RPMI8226 (cell line): ENCODE measurements around the gene ISLR2.
A peak's percentile ranks its signal among the peaks of the same experiment; 100 is the strongest.
"Not testable (repeated sequence)": the region's sequence is repeated elsewhere in the genome, so short reads cannot be mapped to it uniquely, and the experiment has no call there.

Experiments
- DNase-seq: peaks from one replicate; pipeline ENCODE4 v3.0.0-alpha.2; 2015

Gene ISLR2, protein sequence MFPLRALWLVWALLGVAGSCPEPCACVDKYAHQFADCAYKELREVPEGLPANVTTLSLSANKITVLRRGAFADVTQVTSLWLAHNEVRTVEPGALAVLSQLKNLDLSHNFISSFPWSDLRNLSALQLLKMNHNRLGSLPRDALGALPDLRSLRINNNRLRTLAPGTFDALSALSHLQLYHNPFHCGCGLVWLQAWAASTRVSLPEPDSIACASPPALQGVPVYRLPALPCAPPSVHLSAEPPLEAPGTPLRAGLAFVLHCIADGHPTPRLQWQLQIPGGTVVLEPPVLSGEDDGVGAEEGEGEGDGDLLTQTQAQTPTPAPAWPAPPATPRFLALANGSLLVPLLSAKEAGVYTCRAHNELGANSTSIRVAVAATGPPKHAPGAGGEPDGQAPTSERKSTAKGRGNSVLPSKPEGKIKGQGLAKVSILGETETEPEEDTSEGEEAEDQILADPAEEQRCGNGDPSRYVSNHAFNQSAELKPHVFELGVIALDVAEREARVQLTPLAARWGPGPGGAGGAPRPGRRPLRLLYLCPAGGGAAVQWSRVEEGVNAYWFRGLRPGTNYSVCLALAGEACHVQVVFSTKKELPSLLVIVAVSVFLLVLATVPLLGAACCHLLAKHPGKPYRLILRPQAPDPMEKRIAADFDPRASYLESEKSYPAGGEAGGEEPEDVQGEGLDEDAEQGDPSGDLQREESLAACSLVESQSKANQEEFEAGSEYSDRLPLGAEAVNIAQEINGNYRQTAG

DNA sequence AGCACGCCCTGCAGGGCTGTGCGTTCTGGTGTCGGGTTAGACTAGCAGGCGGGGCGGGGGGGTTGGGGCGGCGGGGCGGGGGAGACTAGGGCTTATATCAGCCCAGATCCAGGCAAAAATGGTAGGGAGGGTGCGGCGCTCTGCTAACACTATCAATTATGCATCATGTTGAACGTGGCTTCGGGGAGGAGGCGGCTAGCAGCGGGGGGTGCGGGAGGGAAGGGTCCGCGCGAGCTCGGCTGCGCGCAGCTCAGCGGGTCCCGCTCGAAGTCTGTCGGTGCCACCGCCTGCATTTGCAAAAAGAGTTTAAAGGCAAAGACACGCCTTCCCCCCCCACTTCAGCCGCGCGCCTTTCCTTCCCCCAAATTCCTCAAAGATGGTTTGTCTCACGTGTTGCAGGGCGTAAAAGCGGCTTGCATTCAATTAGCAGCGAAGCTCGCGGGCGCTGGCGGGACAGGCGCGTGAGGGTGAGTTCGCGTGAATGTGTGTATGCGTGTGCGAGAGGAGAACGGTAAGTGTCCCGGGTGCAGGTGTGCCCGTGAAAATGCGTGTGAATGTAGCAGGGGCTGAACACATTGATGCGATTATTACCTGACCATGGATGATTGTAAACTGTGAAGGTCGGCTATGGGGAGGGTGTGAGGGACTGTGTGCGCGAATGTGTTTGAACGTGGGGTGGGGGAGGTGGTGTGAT lies at the start of gene ISLR2:
TSS of gene ISLR2 (plus strand) at position 432 of the 694 bp plus-strand sequence. CDS start 2,169 bp downstream, outside the sequence.
- DNase-seq = no peak

DNA sequence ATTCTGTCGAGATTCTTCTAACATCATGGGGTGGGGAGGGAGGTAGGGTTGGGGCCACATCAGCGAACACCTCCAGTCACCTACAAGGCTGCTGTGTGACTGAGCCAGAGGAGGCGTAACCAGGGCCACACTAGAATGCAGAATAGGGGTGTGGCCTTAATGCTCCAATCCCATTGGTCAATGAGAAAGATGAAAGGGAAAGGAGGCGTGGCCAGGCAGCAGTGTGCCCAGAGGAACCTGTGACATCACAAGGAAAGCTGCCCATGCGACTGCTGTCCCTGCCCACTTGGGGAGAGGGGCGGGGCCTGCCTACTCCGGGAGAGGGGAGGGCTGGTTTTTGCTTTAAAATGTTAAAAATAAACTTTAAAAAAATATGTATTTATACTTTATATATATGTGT lies 47.9 kb upstream of the ISLR2 start, which contains the start of gene GOLGA6A:
TSS of gene GOLGA6A (minus strand) at position 101 of the 400 bp plus-strand sequence. CDS start at position 60, 41 bp downstream.
- not testable (repeated sequence) for DNase-seq

DNA sequence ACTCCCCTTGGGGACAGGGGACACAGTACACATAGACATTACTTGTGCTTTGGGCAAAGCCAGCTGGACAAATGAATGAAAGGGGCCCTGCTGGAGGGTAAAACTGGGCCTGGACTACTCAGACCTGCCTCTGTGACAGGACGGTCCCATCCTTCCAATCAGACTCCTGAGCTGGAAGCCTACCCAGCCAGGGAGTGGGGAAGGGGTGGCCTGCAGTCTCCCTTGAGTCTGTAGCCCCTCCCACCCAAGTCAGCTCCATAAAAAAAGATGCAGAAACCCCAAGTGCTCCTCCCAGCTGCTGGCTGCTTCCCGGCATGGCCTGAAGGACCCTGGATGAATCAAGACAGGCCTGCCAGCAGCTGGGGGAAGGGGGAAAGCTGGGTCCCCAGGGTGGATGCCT lies 35.8 kb upstream of the ISLR2 start:
- not testable (repeated sequence) for DNase-seq

DNA sequence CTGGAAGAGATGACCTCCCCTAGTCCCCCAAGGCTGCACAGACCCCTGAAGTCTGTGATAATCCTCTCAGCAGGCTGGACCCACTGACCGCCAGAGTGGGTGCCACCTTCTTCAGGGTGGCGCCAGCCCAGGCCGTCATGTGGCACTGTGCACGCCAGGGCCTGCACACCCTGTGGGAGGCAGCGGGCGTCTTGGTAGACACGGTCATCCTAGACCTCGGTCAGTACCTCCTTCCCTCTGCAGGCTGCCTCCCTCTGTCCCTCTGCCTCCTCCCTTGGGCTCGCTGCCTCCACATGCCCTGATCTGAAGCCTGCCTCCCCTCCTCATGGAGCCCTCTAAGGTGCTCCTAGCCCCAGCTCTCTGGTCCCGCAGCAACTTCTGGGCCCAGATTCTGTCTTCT lies 34.8 kb upstream of the ISLR2 start:
- DNase-seq = not testable (repeated sequence)

DNA sequence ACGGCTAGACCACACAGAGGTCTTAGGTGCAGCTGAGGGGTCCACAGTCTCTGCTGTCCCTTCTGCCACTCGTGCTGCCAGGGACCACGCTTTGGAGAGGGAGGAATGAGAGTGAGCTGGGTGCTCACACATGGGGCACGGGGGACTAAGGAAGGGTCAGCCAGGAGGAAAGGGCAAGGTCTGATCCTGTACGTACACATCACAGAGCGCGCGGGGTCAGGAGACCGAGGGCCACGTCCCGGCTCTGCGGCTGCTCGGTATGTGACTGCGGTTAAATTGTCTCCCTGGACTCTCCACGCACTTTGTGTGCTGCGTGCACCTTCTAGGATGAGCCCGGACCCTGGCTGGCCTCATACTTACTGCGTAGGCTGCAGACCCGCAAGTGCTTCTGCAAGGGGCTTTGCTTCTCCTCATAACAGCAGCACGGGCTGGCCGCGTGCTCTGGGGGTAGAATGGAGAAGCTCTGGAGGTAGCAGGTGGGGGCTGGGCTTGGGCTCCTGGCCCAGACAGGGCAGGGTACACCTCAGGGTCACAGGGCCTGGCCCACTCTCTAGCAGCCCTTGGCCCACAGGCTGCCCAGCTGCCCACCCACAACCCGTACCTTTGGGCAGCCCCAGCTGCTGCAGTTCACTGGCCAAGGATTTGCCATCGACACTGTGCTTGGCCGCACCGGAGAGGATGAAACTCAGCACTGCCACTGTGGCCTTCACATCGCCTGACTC lies 33.5 kb upstream of the ISLR2 start:
- not testable (repeated sequence) for DNase-seq

DNA sequence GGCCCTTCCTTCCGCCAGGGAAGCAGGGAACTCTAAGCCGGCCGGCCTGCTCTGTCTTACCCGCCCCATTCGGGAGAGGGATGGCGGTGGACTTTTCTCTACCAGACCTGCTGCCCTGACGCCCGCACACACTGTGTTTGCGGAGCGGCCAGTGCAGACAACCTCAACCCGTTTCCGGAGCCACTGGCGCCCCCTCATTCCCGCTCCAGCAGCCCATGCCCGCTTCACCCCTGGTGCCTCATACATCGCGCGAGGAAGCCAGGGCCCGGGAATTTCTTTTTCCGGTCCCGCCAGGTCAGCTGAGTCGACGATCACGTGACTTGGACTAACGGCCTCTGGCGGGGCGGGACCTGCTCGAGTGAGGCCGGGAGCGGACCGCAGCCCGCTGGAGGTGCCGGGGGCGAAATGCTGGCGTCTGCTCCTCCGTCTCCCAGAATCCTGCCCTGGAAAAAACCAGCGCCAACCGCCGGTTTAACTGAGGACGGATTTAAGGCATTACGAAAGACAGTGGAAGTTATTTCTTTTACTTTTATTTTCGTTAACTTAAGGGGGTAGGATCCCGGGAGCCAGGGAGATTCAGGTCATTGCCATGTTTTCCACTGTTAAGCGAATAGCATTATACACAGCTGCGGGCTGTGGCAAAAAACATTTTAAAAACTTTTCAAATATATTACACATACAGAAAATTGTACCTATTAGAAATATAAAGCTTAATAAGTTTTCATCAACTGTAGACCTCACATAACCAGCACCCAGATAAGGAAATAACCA lies 30.2 kb upstream of the ISLR2 start:
- DNase-seq = peak; percentile 86

DNA sequence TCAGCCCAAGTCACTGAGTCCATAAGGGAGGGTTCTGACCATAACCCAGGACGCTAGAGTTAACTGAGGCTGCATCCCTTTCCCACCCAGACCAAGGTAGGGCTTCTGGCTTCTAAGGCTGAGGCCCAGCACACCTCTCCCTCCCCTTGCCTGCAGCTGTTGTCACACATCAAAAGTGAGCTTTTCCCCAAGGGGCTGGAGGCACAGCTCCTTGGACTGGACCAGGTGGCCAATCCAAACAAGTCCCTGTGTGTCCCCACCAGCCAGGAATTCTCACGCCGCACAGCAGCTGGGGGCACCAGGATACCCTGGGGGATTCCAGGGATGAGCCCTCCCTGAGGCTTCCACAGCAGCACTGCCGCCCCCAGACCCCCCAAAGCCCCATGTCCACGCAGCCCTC lies 22.3 kb upstream of the ISLR2 start:
- DNase-seq = no peak

DNA sequence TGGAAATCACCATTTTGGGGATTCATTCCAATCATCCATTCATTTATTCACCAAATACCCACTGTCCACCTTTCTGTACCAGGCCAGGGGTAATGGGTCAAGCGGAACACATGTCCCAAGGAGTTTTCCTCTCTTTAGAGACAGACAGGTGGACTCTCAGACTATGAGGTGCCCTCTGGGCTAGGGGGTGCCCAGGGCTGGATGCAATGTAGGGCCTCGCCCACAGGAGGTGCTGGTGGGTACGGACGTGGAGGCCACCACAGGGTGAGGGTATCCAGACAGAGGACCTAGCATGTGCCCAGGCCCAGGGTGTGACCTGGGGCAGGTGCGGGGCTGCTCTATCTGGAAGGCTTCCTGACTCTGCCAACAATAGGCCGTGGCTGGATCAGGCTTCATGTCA lies 21.8 kb upstream of the ISLR2 start:
- DNase-seq = not testable (repeated sequence)

DNA sequence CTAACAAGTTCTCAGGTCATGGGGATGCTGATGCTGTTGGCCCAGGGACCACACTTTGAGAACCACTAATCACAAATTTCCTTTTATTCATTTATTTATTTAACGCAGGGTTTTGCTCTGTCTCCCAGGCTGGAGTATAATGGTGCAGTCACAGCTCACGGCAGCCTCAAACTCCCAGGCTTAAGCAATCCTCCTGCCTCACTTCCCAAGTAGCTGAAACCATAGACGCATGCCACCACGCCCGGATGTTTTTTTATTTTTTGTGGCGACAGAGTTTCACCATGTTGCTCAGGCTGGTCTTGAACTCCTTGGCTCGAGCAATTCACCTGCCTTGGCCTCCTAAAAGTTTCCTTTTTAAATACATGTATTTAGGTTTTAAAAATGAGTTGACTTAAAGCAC lies 20.7 kb upstream of the ISLR2 start:
- no peak for DNase-seq

DNA sequence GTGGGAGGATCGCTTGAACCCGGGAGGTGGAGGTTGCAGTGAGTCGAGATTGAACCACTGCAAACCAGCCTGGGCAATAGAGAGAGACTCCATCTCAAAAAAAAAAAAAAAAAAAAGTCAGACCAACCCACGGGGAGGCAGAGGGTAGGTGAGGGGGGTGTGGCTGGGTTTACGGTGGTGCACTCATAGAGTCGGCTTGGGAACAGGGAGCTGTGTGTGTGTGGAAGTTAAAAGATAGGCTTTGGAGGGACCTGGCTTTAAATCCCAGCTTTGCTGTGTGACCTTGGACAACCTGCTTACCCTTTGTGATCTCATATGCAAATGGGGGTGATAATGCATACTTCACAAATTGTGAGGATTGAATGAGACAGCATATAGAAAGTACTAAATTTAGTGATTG lies 10.0 kb upstream of the ISLR2 start:
- peak; percentile 48 for DNase-seq

DNA sequence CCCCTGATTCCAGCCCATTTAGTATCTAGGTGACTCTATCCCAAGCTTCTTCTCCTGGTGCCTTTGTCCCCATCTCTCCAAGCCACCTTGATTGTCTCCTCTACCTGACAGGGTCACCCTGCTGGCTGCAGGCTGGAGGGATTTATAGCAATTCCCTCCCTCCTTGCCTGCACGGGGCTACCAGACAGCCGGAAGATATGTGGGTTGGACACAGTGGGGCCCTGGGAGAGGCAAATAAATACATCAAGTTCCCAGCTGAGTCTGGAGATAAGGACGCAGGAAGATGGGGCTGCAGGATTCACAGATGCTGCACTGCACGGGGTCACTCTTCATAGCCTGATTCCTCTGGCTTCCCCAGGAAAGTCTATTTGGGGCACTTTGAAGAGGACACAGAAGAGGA lies 9.3 kb upstream of the ISLR2 start:
- no peak for DNase-seq

DNA sequence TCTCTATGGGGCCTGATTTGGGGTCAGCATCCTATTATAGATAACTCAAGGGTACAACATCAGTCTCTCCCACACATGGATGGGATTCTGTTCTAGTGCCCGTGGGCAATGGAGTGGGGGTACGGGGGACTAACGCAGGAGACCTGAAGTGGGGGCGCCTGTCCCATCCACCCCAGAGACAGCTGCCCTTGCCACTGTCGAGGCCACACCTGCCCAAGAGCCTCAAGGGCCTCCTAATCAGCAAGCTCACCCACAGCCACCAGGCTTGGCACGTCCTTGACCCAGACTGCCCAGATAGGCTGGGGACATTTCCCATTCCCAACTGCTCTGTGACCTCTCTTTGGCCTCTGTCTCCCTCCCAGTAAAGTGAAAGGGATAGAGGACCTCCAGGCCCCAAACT lies 8.5 kb upstream of the ISLR2 start:
- no peak for DNase-seq

DNA sequence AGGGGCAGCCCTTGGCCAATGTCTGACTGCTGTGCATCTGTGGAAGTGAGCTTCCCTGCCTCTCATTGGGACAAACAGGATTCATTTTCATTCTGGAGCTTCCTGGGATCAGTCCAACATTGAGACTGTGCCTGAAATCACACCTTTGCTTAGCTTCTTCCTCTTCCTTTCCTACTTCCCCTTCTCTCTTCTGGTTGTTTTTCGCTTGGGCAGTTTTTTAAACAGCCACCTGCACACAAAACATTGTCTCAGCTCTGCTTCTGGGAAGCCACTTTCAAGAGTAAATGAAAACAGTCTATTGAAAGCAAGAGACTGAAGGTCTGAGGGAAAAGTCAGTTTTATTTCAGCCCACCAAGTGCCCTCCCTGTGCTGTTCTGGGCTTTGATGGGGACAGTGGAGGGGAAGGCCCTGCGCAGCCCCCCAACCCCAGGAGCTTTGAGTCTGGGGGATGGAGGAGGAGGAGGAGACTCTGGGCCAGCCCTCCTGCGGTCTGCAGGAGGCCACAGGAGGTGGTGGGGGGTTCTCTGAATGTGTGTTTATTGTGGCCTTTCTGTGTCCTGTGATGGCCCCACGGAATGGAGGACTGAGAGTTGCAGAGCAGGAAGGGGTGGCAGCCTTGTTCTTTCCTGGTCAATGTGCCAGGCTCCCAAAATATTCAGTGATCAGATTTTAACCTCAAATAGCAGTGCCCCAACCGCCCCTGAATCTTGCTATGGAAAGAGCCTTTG lies 7.8 kb upstream of the ISLR2 start:
- DNase-seq = peak; percentile 70

DNA sequence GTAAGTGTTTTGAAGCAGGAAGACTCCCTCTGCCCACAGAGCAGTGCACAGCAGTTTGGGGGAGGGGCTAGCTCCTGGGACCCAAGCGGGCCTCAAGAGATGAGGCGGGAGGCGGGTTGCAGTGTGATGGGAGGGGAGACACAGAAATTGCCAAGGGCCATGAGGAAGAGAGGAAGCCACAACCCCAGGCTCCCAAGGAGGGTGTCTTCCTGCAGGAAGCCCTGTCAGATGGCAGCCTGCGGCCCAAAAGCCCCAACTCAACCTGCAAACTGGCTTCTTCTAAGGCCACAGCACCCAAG lies 7.3 kb upstream of the ISLR2 start:
- DNase-seq = peak; percentile 75

DNA sequence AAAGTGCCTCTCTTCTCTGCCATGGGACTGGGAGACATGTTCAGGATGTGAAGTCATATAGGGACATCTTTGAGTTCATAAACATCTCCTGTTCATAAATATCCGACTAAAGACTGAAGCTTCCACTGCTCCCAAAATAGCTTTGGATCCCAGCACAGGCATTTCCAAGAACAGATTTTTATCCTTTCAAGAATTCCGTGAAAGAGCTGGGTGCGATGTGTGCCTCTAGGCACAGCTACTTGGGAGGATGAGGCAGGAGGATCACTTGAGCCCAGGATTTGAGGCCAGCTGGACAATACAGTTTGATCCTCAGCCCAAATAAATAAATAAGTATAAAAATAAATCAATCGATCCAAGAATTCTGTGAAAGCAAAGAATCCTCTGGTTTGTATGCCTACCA lies 6.7 kb upstream of the ISLR2 start:
- DNase-seq = no peak

DNA sequence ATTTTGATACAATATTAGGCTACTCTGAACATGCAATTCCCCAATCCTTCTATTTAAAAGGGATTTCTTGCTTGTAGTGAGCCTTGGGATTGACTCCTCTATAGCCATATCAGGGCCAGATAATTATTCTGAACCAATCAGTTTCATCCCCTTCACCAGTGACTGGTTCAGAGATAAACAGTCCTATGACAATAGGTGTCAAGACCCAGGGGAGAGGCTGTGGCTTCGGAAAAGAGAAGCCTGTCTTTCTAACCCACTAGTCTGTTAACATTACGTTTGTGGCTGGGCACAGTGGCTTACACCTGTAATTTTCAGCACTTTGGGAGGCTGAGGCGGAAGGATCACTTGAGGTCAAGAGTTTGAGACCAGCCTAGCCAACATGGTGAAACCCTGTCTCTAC lies 6.2 kb upstream of the ISLR2 start:
- no peak for DNase-seq

DNA sequence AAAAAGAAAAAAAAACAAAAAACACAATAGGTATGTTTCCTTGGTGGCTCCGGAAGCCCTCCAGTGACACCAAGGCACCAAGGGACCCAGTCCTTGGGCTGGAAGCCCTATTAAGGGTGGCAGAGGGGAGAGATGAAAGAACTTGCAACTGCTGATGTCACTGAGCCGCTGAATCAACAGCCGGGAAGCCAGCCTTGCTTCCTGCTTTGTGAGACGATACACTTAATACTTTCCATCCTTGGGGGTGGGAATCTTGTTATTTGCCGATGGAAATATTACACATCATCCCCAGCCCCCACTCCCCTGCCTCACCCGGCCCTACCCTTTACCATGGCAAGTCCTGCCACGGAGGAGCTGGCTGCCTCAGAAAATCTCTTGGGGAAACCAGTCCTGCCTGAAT lies 5.6 kb upstream of the ISLR2 start:
- no peak for DNase-seq

DNA sequence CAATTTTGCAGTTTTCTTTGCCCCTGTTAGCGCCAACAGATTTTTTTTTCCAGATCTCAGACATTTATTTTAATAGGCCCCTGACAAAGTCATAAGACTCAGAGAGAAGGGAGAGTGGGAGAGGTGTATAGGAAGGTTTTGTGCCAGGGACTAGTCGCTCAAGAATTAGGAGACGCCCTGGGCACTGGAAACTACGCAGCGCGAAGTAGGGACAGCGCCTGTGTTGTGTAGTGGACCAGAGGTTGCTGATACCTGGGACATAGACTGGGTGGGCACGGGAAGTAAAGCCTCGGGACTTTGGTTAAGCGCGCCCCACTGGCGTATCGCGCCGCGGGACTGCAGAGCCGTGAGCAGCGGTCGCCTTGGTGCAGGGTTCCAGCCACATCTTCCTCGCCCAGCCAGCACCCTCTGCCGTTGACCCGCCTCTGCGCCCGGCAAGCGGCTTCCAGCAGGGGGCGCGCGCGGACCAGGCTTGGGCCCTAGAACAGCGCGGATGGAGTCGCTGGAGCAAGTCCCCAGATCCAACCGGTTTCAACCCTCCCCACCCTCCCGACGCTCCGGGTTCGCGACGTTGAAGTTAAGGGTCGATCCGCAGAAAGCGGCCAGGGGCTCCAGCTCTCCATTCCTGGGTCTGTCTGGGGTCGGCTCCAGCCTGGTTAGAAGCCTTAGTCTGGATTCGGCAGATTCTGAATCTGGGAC lies 3.0 kb upstream of the ISLR2 start:
- peak; percentile 93 for DNase-seq

DNA sequence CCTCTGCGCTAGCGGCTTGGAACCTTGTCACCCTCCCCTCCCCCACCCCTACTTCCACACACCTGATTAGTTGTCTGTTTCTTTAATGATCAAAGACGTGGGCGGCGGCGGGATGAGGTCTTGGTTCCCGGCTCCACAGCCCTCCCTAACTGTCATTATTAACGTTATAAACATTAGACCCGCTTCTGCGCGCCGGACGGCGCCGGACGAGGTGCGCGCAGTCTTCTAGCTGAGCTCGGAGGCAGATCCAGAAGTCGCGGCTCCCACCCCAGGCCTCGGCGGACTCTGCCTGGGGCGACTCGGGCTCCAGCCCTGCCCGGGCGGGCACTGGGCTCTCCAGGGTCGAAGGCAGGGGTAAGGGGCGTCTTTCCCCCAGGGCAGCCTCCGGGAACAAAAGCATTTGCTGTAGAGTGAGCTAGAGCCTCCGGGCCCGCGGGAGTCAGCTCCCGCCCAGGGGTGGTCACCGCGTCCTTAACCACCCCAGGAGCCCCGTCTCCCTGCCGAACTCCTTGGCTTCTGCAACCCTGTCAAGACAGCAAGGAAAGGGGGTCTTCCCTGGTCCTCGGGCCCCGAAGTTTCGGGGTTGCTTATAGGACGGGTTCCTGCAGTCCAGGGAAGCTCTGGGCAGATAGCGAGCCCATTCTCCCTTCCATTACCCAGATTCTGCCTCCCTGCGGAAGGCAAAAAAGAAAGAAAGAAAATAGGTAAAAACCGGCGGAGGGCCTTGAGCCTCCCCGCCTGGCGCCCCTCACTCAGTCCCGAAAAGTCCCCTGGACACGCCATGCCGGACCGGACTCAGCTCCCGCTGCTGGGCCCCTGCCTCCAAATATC lies 2.2 kb upstream of the ISLR2 start:
- DNase-seq = no peak
